Fibroblast of lung (primary cell): ENCODE data around the gene DCLRE1A. TPM values are rescaled to one million over a fixed set of nuclear protein-coding genes. Genes with fewer than 3 reads are reported as not detected.

ENCODE experiments used
- DNase-seq, 2 donors: peaks; one replicate each; pipeline versions ENCODE4 v3.0.0 to v3.0.0-alpha.2; 2010; ENCODE audit warnings: low read depth in 2 of 2
- H2AFZ ChIP-seq: 2 replicates; pipeline ENCODE4 v1.5.1; 2012; ENCODE audit warnings: low read length, control low read depth, inconsistent platforms
- H3K27ac ChIP-seq: 2 replicates; pipeline ENCODE4 v1.5.1; 2011; ENCODE audit warnings: low read length, control low read depth; ENCODE audit not compliant: insufficient read depth
- H3K27me3 ChIP-seq: 2 replicates; pipeline ENCODE4 v1.5.1; 2011; ENCODE audit warnings: mild to moderate bottlenecking, low read length; ENCODE audit not compliant: control insufficient read depth, insufficient read depth
- H3K36me3 ChIP-seq: 2 replicates; pipeline ENCODE4 v1.5.1; 2011; ENCODE audit warnings: low read length; ENCODE audit not compliant: control insufficient read depth, insufficient read depth
- H3K4me1 ChIP-seq: 2 replicates; pipeline ENCODE4 v1.5.1; 2011; ENCODE audit warnings: low read length; ENCODE audit not compliant: control insufficient read depth, insufficient read depth; ENCODE audit errors: extremely low read depth
- H3K4me2 ChIP-seq: 2 replicates; pipeline ENCODE4 v1.5.1; 2011; ENCODE audit warnings: low read length, control low read depth; ENCODE audit not compliant: insufficient read depth; ENCODE audit errors: extremely low read depth
- H3K4me3 ChIP-seq, 4 experiments: fragments of 200-600 bp in 1 of 4; sonication (generic) in 1 of 4; replicated peaks in 1 of 4; 2 replicates each; pipeline ENCODE4 v1.5.1; 2011 to 2016; ENCODE audit warnings: low read length in 4 of 4, low read depth in 3 of 4, mild to moderate bottlenecking in 3 of 4, control low read depth in 2 of 4, inconsistent platforms in 1 of 4, mixed read lengths in 1 of 4; ENCODE audit not compliant: insufficient read depth in 1 of 4; ENCODE audit errors: control extremely low read depth in 1 of 4
- H3K79me2 ChIP-seq: 2 replicates; pipeline ENCODE4 v1.5.1; 2012; ENCODE audit warnings: mild to moderate bottlenecking, low read length, inconsistent platforms; ENCODE audit not compliant: control insufficient read depth, insufficient read depth
- H3K9ac ChIP-seq: 2 replicates; pipeline ENCODE4 v1.5.1; 2011; ENCODE audit warnings: mild to moderate bottlenecking, low read length, control low read depth; ENCODE audit not compliant: insufficient read depth
- H3K9me3 ChIP-seq: 2 replicates; pipeline ENCODE4 v1.5.1; 2012; ENCODE audit warnings: low read depth, low read length; ENCODE audit not compliant: control insufficient read depth, insufficient read depth
- H4K20me1 ChIP-seq: 2 replicates; pipeline ENCODE4 v1.5.1; 2011; ENCODE audit warnings: low read length; ENCODE audit not compliant: control insufficient read depth, insufficient read depth; ENCODE audit errors: extremely low read depth
- CTCF ChIP-seq, 2 donors: IDR thresholded peaks in 1 of 2; conservative IDR thresholded peaks in 1 of 2; 1 replicate in 1 of 2; 2 replicates in 1 of 2; pipeline ENCODE4 v1.5.1; 2011 to 2012; ENCODE audit warnings: low read length in 2 of 2, control low read depth in 1 of 2, inconsistent platforms in 1 of 2, low read depth in 1 of 2, mild to moderate bottlenecking in 1 of 2
- EZH2 ChIP-seq: IDR thresholded peaks from 2 replicates; pipeline ENCODE4 v1.5.1; 2012; ENCODE audit warnings: low read length, control low read depth, mild to moderate bottlenecking; ENCODE audit errors: missing control alignments
- polyA plus RNA-seq, 2 donors: library from polyadenylated mRNA; depleted of rRNA in 1 of 2; stranded (reverse) in 1 of 2; unstranded in 1 of 2; fragments of >200 nt; gene quantifications; 2 replicates each; pipeline ENCODE4 v1.2.1, GENCODE V29; 2011 to 2012; ENCODE audit warnings: missing spikeins in 1 of 2
- total RNA-seq: library from RNA; depleted of rRNA; stranded (reverse); fragments of >200 nt; gene quantifications from 2 replicates; pipeline ENCODE4 v1.2.1, GENCODE V29; 2014

DCLRE1A gene
- total and polyA plus RNA-seq, 2 donors (not counting 1 experiment from before 2014, with no cell fraction given) = 5.2 to 9.4 TPM

- no peaks in the 10 kb centered on the region for H3K36me3 ChIP-seq
- no peak for TF ChIP-seq EZH2
- TF ChIP-seq CTCF (conservative IDR thresholded peaks at IDR 0.05 in 1 of 2, IDR thresholded peaks at IDR 0.05 in 1 of 2; ENCODE audit: low read depth in 1 of 2, low read length in 2 of 2) = no peak
- no peaks in the 10 kb centered on the region for H4K20me1 ChIP-seq
- H2AFZ ChIP-seq = no peak overlapping the region
- H3K4me1 ChIP-seq = no peaks in the 10 kb centered on the region
- no peak overlapping the region for H3K9ac ChIP-seq
- no peaks in the 10 kb centered on the region for H3K9me3 ChIP-seq
- no peak overlapping the region for H3K4me3 ChIP-seq
- peaks cover 3% of the 10 kb centered on the region for H3K79me2 ChIP-seq
- H3K27me3 ChIP-seq = no peaks in the 10 kb centered on the region
- DNase-seq = no peak
- H3K4me2 ChIP-seq = no peak overlapping the region
- H3K27ac ChIP-seq = no peak overlapping the region
These were observed 18.5 kb upstream of the DCLRE1A start for GRCh38 chr10:113872139-113873030.

DNA sequence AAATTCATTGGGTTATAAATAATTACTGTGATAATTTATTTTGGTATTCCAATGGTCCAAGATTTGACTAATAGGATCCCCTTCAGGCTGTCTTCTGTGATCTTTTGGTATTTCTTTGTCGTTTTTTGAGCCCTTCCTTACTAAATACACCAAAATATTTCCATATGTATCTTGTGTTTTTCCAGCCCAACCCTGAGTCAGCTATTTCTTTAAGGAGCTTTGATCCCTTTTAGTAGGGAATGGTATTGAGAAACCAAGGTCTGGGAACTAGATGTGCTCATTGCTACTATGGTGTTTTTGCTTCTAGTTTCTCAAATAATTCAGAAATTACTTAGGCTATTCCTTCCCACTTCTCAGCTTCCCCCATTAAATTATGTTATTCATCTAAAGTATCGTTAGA, 15.9 kb upstream of the DCLRE1A start:
- Histone ChIP-seq H4K20me1 (no peaks in the 10 kb centered on the region), H3K79me2 (peaks cover 3% of the 10 kb centered on the region), H3K4me1 (no peaks in the 10 kb centered on the region), H3K4me2 (no peak overlapping the region), H3K4me3 (no peak overlapping the region), H3K27ac (no peak overlapping the region), H3K27me3 (no peaks in the 10 kb centered on the region), H3K36me3 (no peaks in the 10 kb centered on the region), H3K9me3 (no peaks in the 10 kb centered on the region), H3K9ac (no peak overlapping the region), H2AFZ (no peak overlapping the region)
- DNase-seq = no peak
- no peak for TF ChIP-seq CTCF (conservative IDR thresholded peaks at IDR 0.05 in 1 of 2, IDR thresholded peaks at IDR 0.05 in 1 of 2; ENCODE audit: low read depth in 1 of 2, low read length in 2 of 2)
- TF ChIP-seq EZH2 = no peak

DNA sequence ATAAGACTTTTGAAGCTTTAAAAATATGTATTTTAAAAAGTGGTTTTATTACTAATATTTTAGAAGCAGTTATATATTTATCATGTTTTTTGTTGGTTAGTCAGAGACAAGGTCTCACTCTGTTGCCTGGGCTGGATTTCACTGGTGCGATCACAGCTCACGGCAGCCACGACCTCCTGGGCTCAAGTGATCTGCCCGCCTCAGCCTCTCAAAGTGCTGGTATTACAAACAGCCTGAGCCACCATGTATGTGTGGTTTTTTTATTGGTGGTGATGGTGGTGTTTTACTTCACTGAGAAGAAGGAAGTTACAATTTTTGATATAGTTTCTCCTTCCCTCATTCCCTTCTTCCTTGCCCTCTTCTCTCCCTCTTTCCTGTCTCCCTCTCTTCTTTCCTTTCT, 14.0 kb upstream of the DCLRE1A start:
- no peak overlapping the region for H3K4me2 ChIP-seq
- no peak overlapping the region for H3K27ac ChIP-seq
- no peaks in the 10 kb centered on the region for H4K20me1 ChIP-seq
- no peak overlapping the region for H2AFZ ChIP-seq
- no peak for DNase-seq
- H3K36me3 ChIP-seq = no peaks in the 10 kb centered on the region
- no peaks in the 10 kb centered on the region for H3K4me1 ChIP-seq
- H3K4me3 ChIP-seq = no peak overlapping the region
- H3K79me2 ChIP-seq = peaks cover 1% of the 10 kb centered on the region
- H3K9ac ChIP-seq = no peak overlapping the region
- H3K9me3 ChIP-seq = no peaks in the 10 kb centered on the region
- no peaks in the 10 kb centered on the region for H3K27me3 ChIP-seq
- TF ChIP-seq CTCF (conservative IDR thresholded peaks at IDR 0.05 in 1 of 2, IDR thresholded peaks at IDR 0.05 in 1 of 2; ENCODE audit: low read depth in 1 of 2, low read length in 2 of 2) (no peak), EZH2 (no peak)
